Lung (tissue), 12 donors: ENCODE results near the gene CLDN11. TPM values are rescaled to one million over a fixed set of nuclear protein-coding genes. Genes with fewer than 3 reads are reported as not detected.

Source experiments
- ATAC-seq: fragments of 200-7000 bp; cut with Tn5 transposase; one replicate; pipeline ENCODE4 v1.9.1; 2020; ENCODE audit warnings: moderate number of reproducible peaks; ENCODE audit not compliant: insufficient read depth, low FRiP score
- DNase-seq, 3 donors: peaks; one replicate each; pipeline ENCODE4 v3.0.0-alpha.2; 2013 to 2017
- H3K27ac ChIP-seq, 2 donors: one replicate each; pipeline ENCODE4 v1.5.1; 2013; ENCODE audit warnings: mild to moderate bottlenecking in 2 of 2, moderate library complexity in 2 of 2, control low read depth in 1 of 2, inconsistent platforms in 1 of 2, low read depth in 1 of 2, low read length in 1 of 2
- H3K27me3 ChIP-seq, 3 donors: one replicate each; pipeline ENCODE4 v1.5.1; 2013; ENCODE audit warnings: low read length in 2 of 3; ENCODE audit not compliant: control insufficient read depth in 3 of 3, insufficient read depth in 3 of 3
- H3K36me3 ChIP-seq, 4 donors: one replicate each; pipeline ENCODE4 v1.5.1; 2013; ENCODE audit warnings: low read length in 4 of 4, mild to moderate bottlenecking in 1 of 4, moderate library complexity in 1 of 4; ENCODE audit not compliant: control insufficient read depth in 4 of 4, insufficient read depth in 4 of 4
- H3K4me1 ChIP-seq, 5 donors: one replicate each; pipeline ENCODE4 v1.5.1; 2013; ENCODE audit warnings: low read length in 5 of 5, mild to moderate bottlenecking in 2 of 5, moderate library complexity in 1 of 5; ENCODE audit not compliant: control insufficient read depth in 5 of 5, insufficient read depth in 5 of 5
- H3K4me3 ChIP-seq: one replicate; pipeline ENCODE4 v1.5.1; 2013; ENCODE audit warnings: mild to moderate bottlenecking, control low read depth, moderate library complexity
- H3K9ac ChIP-seq, 2 donors: one replicate each; pipeline ENCODE4 v1.5.1; 2013; ENCODE audit warnings: low read length in 2 of 2, control low read depth in 1 of 2; ENCODE audit not compliant: insufficient read depth in 1 of 2
- H3K9me3 ChIP-seq, 4 donors: one replicate each; pipeline ENCODE4 v1.5.1; 2013; ENCODE audit warnings: low read length in 3 of 4, mild to moderate bottlenecking in 1 of 4, moderate library complexity in 1 of 4; ENCODE audit not compliant: control insufficient read depth in 4 of 4, insufficient read depth in 3 of 4
- CTCF ChIP-seq: IDR thresholded peaks from 2 replicates; pipeline ENCODE4 v1.5.1; 2012; ENCODE audit warnings: mild to moderate bottlenecking; ENCODE audit errors: control extremely low read depth, extremely low read depth
- WGBS, 2 donors: extraction: QIAGEN DNeasy Blood & Tissue Kit; methylation state at CpG; one replicate each; pipeline ENCODE4 v1.1.7; 2013; 5-methylcytosine and 5-hydroxymethylcytosine counted together
- polyA plus RNA-seq, 2 donors: library from polyadenylated mRNA; stranded (reverse); fragments of 200-250 nt; gene quantifications; one replicate each; pipeline ENCODE4 v1.2.1, GENCODE V29; 2013
- total RNA-seq, 2 donors: library from RNA; depleted of rRNA in 1 of 2; stranded (reverse); fragments of >200 nt in 1 of 2; gene quantifications; one replicate each; pipeline ENCODE4 v1.2.1, GENCODE V29; 2014 to 2021
- donor health status: control.
- donor health status: control.
- donor health status: Bipolar disorder and iron deficiency.
- donor health status: healthy.
- donor health status: DM: yes; HTN: yes; CAD: no.

CLDN11 gene
- total and polyA plus RNA-seq, 4 donors: 2.1 to 11.5 (median 4.8) TPM

- no peak for TF ChIP-seq CTCF
- Histone ChIP-seq H3K27me3 (peaks cover 4 to 12% (median 7%) of the 10 kb centered on the region in 3 donors), H3K27ac (peak overlapping the region in 1 of 2 donors; percentile 78), H3K4me3 (no peak overlapping the region), H3K4me1 (peaks cover 0 to 20% (median 5%) of the 10 kb centered on the region in 5 donors), H3K9me3 (peaks cover 0 to 1% (median 0%) of the 10 kb centered on the region in 4 donors), H3K9ac (no peak overlapping the region), H3K36me3 (no peaks in the 10 kb centered on the region)
- 46 to 59% methylated on average over 17 of the region's 17 CpGs for WGBS, 2 donors
- DNase-seq (peak; percentile 28 to 50 (median 49)), ATAC-seq (no peak)
These were observed 1.7 kb downstream of the CLDN11 start for GRCh38 chr3:170420307-170420821.

- DNase-seq (peak; percentile 15 to 47 (median 38)), ATAC-seq (no peak)
- TF ChIP-seq CTCF: no peak
- Histone ChIP-seq H3K9me3 (peaks cover 0 to 1% (median 0%) of the 10 kb centered on the region in 4 donors), H3K27me3 (peaks cover 4 to 12% (median 7%) of the 10 kb centered on the region in 3 donors), H3K27ac (peak overlapping the region in 1 of 2 donors; percentile 71), H3K4me3 (no peak overlapping the region), H3K9ac (no peak overlapping the region), H3K36me3 (no peaks in the 10 kb centered on the region), H3K4me1 (peaks cover 0 to 20% (median 5%) of the 10 kb centered on the region in 5 donors)
- 55 to 75% methylated on average over 12 of the region's 12 CpGs for whole genome bisulfite sequencing, 2 donors
These were observed 2.5 kb downstream of the CLDN11 start for GRCh38 chr3:170421111-170421641.

GRCh38 chr3:170421758-170422157, 3.1 kb downstream of the CLDN11 start:
- Histone ChIP-seq H3K36me3 (no peaks in the 10 kb centered on the region), H3K4me1 (peaks cover 0 to 20% (median 5%) of the 10 kb centered on the region in 5 donors), H3K27me3 (peaks cover 4 to 12% (median 7%) of the 10 kb centered on the region in 3 donors), H3K9me3 (peaks cover 0 to 1% (median 0%) of the 10 kb centered on the region in 4 donors), H3K9ac (no peak overlapping the region), H3K4me3 (no peak overlapping the region), H3K27ac (peak overlapping the region in 1 of 2 donors; percentile 64)
- TF ChIP-seq CTCF: no peak
- WGBS, 2 donors: 74 to 83% methylated on average over 2 of the region's 2 CpGs
- no peak for DNase-seq
- ATAC-seq: no peak
